Measurements from ENCODE around the gene UBN1. TPM values are rescaled to one million over a fixed set of nuclear protein-coding genes. Genes with fewer than 3 reads are reported as not detected.

The UBN1 gene
- total and polyA plus RNA-seq, 4 donors = 7.3 to 19.7 (median 14.2) TPM

- no peak overlapping the region for H3K4me3 ChIP-seq (ENCODE audit: low read depth in 1 of 3, low read length in 3 of 3)
- H3K9me3 ChIP-seq (ENCODE audit: control insufficient read depth in 4 of 4, low read length in 3 of 4) = no peaks in the 10 kb centered on the region
- H3K9ac ChIP-seq (ENCODE audit: low read depth in 1 of 2, low read length in 2 of 2) = no peak overlapping the region
- no peak overlapping the region for H3K27ac ChIP-seq (ENCODE audit: low read depth in 1 of 2, low read length in 2 of 2)
- DNase-seq (ENCODE audit: low spot score) = no peak
- TF ChIP-seq HNF4G (IDR thresholded peaks at IDR 0.05) = no peak
- no peak for TF ChIP-seq ATF3 (IDR thresholded peaks at IDR 0.05)
- TF ChIP-seq, protein P1, sequence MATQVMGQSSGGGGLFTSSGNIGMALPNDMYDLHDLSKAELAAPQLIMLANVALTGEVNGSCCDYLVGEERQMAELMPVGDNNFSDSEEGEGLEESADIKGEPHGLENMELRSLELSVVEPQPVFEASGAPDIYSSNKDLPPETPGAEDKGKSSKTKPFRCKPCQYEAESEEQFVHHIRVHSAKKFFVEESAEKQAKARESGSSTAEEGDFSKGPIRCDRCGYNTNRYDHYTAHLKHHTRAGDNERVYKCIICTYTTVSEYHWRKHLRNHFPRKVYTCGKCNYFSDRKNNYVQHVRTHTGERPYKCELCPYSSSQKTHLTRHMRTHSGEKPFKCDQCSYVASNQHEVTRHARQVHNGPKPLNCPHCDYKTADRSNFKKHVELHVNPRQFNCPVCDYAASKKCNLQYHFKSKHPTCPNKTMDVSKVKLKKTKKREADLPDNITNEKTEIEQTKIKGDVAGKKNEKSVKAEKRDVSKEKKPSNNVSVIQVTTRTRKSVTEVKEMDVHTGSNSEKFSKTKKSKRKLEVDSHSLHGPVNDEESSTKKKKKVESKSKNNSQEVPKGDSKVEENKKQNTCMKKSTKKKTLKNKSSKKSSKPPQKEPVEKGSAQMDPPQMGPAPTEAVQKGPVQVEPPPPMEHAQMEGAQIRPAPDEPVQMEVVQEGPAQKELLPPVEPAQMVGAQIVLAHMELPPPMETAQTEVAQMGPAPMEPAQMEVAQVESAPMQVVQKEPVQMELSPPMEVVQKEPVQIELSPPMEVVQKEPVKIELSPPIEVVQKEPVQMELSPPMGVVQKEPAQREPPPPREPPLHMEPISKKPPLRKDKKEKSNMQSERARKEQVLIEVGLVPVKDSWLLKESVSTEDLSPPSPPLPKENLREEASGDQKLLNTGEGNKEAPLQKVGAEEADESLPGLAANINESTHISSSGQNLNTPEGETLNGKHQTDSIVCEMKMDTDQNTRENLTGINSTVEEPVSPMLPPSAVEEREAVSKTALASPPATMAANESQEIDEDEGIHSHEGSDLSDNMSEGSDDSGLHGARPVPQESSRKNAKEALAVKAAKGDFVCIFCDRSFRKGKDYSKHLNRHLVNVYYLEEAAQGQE (IDR thresholded peaks at IDR 0.05) = no peak
- no peak for TF ChIP-seq NR2F2 (IDR thresholded peaks at IDR 0.05)
- TF ChIP-seq, protein P2, sequence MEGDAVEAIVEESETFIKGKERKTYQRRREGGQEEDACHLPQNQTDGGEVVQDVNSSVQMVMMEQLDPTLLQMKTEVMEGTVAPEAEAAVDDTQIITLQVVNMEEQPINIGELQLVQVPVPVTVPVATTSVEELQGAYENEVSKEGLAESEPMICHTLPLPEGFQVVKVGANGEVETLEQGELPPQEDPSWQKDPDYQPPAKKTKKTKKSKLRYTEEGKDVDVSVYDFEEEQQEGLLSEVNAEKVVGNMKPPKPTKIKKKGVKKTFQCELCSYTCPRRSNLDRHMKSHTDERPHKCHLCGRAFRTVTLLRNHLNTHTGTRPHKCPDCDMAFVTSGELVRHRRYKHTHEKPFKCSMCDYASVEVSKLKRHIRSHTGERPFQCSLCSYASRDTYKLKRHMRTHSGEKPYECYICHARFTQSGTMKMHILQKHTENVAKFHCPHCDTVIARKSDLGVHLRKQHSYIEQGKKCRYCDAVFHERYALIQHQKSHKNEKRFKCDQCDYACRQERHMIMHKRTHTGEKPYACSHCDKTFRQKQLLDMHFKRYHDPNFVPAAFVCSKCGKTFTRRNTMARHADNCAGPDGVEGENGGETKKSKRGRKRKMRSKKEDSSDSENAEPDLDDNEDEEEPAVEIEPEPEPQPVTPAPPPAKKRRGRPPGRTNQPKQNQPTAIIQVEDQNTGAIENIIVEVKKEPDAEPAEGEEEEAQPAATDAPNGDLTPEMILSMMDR (IDR thresholded peaks at IDR 0.05; ENCODE audit: low read depth, low read length, missing input control) = no peak
- no peak for TF ChIP-seq HNF4A (conservative IDR thresholded peaks at IDR 0.05)
- TF ChIP-seq GABPA (IDR thresholded peaks at IDR 0.05 in 1 of 2, conservative IDR thresholded peaks at IDR 0.05 in 1 of 2) = no peak
- TF ChIP-seq SP1 (IDR thresholded peaks at IDR 0.05) = no peak
- no peak for TF ChIP-seq RXRA (IDR thresholded peaks at IDR 0.05)
- no peak for TF ChIP-seq MAX (IDR thresholded peaks at IDR 0.05)
- no peak for TF ChIP-seq FOXA1 (IDR thresholded peaks at IDR 0.05)
- no peak for TF ChIP-seq JUND (IDR thresholded peaks at IDR 0.05)
- TF ChIP-seq RAD21 (IDR thresholded peaks at IDR 0.05) = no peak
- TF ChIP-seq TAF1 (conservative IDR thresholded peaks at IDR 0.05) = no peak
- TF ChIP-seq EGR1 (IDR thresholded peaks at IDR 0.05; ENCODE audit: low read depth in 2 of 2) = no peak
- no peak for TF ChIP-seq YY1 (IDR thresholded peaks at IDR 0.05)
- TF ChIP-seq FOXA2 (IDR thresholded peaks at IDR 0.05) = no peak
- TF ChIP-seq ZBTB33 (IDR thresholded peaks at IDR 0.05) = no peak
- WGBS = 96% methylated on average over 22 of the region's 22 CpGs
- H3K36me3 ChIP-seq (ENCODE audit: control insufficient read depth in 4 of 4, insufficient read depth in 3 of 4, low read depth in 1 of 4, low read length in 3 of 4) = peaks cover 0 to 20% (median 7%) of the 10 kb centered on the region in 4 donors
- H3K27me3 ChIP-seq (ENCODE audit: control insufficient read depth in 4 of 4, insufficient read depth in 4 of 4, low read length in 3 of 4) = no peaks in the 10 kb centered on the region
- peaks cover 0 to 19% (median 9%) of the 10 kb centered on the region in 4 donors for H3K4me1 ChIP-seq (ENCODE audit: control insufficient read depth in 4 of 4, insufficient read depth in 4 of 4, low read length in 3 of 4)
These were observed 49.5 kb upstream of the UBN1 start for GRCh38 chr16:4797805-4798252.

Measured in liver (tissue), 9 donors.